Measurements from ENCODE around the gene LANCL2.

The LANCL2 gene

DNA sequence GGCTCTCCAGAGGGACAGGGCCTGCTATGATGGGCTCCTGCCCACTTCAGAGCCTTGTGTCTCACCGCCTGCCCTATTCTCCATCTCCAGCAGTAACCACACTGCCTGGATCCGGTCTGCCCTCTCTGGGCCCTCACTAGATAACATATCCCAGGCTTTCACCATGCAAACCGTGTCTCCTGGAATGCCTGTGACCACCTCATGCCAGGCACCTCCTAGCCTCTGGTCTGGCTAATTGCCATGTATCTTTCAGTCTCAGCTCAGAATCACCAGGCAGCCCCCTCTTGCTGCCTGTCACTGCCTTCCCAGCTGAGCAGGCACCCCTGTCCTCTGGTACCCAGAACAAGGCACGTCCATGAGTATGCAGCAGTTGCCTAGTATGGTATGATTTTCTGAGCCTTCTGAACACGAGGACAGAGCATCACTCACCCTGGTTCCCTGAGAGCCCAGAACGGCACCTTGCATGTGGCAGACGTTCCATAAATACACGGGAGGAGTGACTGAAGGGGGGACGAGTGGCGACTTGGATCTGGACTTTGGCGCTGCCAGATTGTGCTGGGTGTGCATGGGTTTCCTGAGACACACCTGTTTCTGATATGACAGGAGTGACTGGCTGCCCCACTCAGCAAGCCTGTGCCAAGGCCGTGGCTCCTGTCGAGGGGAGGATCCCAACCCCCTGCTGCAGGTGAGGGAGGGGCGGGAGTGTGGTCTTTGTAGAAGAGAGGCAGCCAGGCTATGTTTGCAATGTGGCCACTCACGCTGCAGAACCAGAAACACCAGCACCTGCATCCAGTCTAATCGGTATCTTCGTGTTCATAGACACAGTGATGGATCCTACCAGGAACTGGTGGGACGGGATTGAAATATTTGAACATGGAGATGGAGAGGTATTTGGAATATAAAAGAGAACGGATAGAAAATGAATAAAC lies 112.0 kb downstream of the LANCL2 start:
- Mint-ChIP-seq H3K4me3 (no peak overlapping the region), H3K27me3 (no peaks in the 10 kb centered on the region), H3K27ac (peak overlapping the region in 1 of 2 donors; percentile 52), H3K9me3 (no peaks in the 10 kb centered on the region), H3K4me1 (peaks cover 77% of the 10 kb centered on the region)
- DNase-seq (no peak), ATAC-seq (no peak)

DNA sequence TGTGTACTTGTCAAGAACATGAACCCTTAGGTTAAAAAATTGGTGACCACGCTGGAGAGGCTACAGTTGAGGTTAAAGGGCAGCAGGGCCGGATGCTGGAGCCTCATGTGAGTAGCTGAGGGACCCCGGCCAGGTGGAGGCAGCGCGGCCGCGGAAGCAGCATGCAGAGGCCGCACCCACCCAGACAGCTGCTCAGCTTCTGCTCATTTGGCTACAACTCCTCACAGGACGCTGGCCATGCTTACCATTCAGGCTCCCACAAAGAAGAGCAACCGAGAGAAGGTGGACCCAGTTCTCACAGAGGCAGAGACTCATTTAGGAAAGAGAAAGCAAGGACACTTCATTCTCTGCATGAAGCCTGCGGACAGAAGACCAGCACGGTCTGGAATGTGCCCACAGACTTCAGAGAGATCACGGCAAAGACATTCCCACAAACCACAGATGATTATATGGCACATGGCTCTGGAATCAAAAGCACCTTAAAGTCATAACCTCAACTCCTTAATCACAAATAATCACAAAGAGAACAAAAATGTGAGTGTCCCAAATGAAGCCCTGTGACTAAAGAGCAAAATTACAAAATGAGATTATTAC lies 112.7 kb downstream of the LANCL2 start:
- H3K9me3 Mint-ChIP-seq, result no peaks in the 10 kb centered on the region
- DNase-seq (no peak), ATAC-seq (no peak)
- H3K4me1 Mint-ChIP-seq, result peaks cover 83% of the 10 kb centered on the region
- H3K27ac Mint-ChIP-seq, result no peak overlapping the region
- no peaks in the 10 kb centered on the region for H3K27me3 Mint-ChIP-seq
- H3K4me3 Mint-ChIP-seq, result no peak overlapping the region

DNA sequence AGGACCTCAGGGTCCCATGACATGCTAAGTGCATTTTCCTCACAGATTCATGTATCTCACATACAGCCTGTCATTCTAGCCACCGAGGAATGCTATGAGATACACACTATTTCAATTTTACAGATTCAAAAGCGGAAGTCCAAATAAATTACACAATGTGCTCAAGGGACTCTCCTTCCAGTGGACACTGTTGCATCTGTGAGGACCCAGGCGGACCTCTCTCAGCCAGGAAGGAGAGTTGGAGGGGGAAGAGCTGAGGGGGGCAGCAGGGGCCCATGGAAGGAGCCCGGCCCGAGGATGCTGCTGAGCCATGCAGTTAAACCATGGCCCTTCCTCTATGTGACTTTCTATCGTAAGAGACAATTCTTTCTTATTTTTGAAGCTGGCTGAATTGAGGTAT lies 113.6 kb downstream of the LANCL2 start:
- Mint-ChIP-seq H3K4me1 (peaks cover 83% of the 10 kb centered on the region), H3K27me3 (no peaks in the 10 kb centered on the region), H3K4me3 (no peak overlapping the region), H3K9me3 (no peaks in the 10 kb centered on the region), H3K27ac (no peak overlapping the region)
- no peak for DNase-seq
- no peak for ATAC-seq

DNA sequence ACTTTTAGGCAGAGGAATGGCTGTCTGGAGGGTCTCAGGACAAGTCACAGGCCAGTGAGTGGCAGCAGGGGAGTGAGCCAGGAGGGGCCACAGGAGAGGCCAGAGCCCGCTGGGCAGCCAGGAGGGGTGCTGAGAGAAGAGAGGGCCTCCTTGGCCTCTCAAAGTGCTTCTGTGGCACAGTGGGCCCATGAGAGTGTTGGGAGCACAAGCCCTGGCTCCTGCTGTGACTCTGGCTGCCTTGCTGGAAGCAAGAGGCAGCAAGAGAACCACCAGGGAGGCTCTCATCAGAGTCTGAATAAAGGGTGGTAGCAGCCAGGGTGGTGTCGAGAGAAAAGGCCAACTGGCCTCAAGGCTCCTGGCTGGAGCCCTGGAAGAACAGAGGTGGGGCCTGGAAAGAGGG lies 116.0 kb downstream of the LANCL2 start:
- ATAC-seq (no peak), DNase-seq (no peak)
- H3K9me3 Mint-ChIP-seq, result no peaks in the 10 kb centered on the region
- H3K4me1 Mint-ChIP-seq, result peaks cover 83% of the 10 kb centered on the region
- peak overlapping the region; percentile 40 to 65 for H3K27ac Mint-ChIP-seq
- no peak overlapping the region for H3K4me3 Mint-ChIP-seq
- no peaks in the 10 kb centered on the region for H3K27me3 Mint-ChIP-seq

DNA sequence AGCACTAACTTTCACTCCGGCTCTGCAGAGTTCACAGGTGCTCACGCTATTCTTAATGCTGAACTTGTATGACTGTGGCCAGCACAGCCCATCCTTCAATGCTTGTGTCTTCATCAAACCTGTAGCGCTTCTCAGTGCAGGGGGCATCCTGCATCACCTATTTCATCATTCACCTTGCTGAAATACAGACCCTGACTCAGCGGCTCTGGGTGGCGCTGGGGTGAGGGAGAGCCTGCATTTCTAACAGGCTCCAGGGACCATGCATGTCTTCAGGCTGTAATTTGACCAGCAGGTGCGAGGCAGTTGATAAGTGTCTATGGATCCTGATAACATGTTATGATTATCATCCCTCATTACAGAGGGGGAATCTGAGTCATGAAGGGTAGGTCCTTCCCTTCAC lies 117.9 kb downstream of the LANCL2 start:
- Mint-ChIP-seq H3K27ac (no peak overlapping the region), H3K4me1 (peaks cover 67% of the 10 kb centered on the region), H3K27me3 (no peaks in the 10 kb centered on the region), H3K4me3 (no peak overlapping the region), H3K9me3 (no peaks in the 10 kb centered on the region)
- DNase-seq (no peak), ATAC-seq (no peak)

All from stimulated activated naive CD8-positive, alpha-beta T cell treated with anti-CD3 and anti-CD28 coated beads, Interleukin-15, amount 100 ng/mL, for 72 hours (primary cell).